ENCODE measurements around the gene RANBP1.

RANBP1 gene

GRCh38 chr22:20089226-20089976 lies 26.5 kb upstream of the RANBP1 start:
- Histone ChIP-seq H3K9ac (ENCODE audit: low read depth, low read length) (no peak overlapping the region), H3K27me3 (ENCODE audit: control insufficient read depth, insufficient read depth, low read length) (no peaks in the 10 kb centered on the region), H3K9me3 (ENCODE audit: control insufficient read depth, insufficient read depth, low read length) (no peaks in the 10 kb centered on the region), H3K4me3 (ENCODE audit: low read depth, low read length) (no peak overlapping the region), H3K36me3 (ENCODE audit: control insufficient read depth, insufficient read depth, low read length) (peaks cover 89% of the 10 kb centered on the region), H3K4me1 (ENCODE audit: control insufficient read depth, insufficient read depth, low read length) (no peaks in the 10 kb centered on the region), H3K27ac (ENCODE audit: low read depth, low read length) (no peak overlapping the region)

- Histone ChIP-seq H3K9me3 (ENCODE audit: control insufficient read depth, insufficient read depth, low read length) (no peaks in the 10 kb centered on the region), H3K4me1 (ENCODE audit: control insufficient read depth, insufficient read depth, low read length) (no peaks in the 10 kb centered on the region), H3K4me3 (ENCODE audit: low read depth, low read length) (no peak overlapping the region), H3K9ac (ENCODE audit: low read depth, low read length) (no peak overlapping the region), H3K36me3 (ENCODE audit: control insufficient read depth, insufficient read depth, low read length) (peaks cover 97% of the 10 kb centered on the region), H3K27me3 (ENCODE audit: control insufficient read depth, insufficient read depth, low read length) (no peaks in the 10 kb centered on the region), H3K27ac (ENCODE audit: low read depth, low read length) (no peak overlapping the region)
These were observed 25.8 kb upstream of the RANBP1 start for GRCh38 chr22:20089977-20090729.

DNA sequence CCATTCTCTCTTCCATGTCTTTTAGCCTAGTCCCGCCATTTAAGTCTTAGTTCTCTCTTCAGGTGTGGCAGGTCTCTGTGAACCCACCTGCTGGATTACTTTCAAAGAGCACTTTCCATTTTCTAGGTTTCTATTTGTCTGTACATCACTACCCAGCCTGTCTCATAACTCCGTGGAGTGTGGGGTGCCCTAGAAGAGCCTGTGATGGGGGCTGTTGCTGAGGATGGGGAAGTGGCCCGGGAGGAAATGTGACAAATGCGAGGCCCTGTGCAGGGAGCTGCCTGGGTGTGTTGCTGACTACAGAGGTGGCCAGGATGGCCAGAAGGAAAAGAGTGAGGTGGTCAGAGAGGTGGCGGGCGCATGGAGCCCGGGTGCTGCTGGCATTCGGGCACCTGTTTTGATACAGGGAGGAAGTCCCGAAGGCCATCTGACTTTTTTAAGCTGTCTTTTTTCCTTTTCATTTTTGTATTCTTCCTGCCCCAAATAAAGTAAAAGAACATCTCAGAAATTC lies 25.1 kb upstream of the RANBP1 start:
- Histone ChIP-seq H3K27ac (ENCODE audit: low read depth, low read length) (no peak overlapping the region), H3K36me3 (ENCODE audit: control insufficient read depth, insufficient read depth, low read length) (peaks cover 99% of the 10 kb centered on the region), H3K9me3 (ENCODE audit: control insufficient read depth, insufficient read depth, low read length) (no peaks in the 10 kb centered on the region), H3K27me3 (ENCODE audit: control insufficient read depth, insufficient read depth, low read length) (no peaks in the 10 kb centered on the region), H3K4me1 (ENCODE audit: control insufficient read depth, insufficient read depth, low read length) (no peaks in the 10 kb centered on the region), H3K9ac (ENCODE audit: low read depth, low read length) (no peak overlapping the region), H3K4me3 (ENCODE audit: low read depth, low read length) (no peak overlapping the region)

DNA sequence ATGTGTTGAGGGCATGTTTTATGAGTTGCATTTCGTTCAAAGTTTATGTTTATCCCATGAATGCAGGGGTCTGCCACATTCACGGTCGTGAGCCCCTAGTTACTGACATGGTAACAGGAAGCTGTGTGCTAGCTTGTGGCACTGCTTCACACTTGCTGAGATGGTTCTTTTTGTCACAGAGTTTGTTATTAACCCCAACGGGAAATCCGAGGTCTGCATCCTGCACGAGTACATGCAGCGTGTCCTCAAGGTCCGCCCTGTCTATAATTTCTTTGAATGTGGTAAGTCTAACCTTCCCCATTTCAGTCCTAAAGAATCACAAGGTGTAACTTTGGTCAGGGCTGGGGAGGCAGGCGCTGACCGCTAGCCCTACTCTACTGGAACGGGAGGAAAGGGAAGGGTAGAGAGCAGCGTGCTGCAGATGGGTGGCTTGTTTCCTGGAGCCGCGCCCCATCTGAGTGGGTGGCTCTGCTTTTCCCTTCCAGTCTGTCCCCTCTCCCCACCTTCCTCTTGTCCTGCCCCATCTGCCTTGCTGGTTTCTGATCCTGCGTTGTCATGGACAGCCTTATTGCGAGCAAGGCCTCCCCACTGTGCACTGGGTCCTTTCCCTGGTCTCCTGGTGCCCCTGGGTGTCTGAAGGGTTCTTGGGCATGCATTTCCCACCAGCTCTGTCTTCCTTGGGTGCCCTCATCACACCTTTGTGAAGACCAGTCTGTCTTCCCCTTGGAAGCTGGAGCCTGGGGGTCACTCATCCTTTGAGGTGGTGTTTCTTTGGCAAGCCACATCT lies 24.0 kb upstream of the RANBP1 start:
- H3K27ac ChIP-seq (ENCODE audit: low read depth, low read length): no peak overlapping the region
- H3K36me3 ChIP-seq (ENCODE audit: control insufficient read depth, insufficient read depth, low read length): peaks cover 99% of the 10 kb centered on the region
- H3K9me3 ChIP-seq (ENCODE audit: control insufficient read depth, insufficient read depth, low read length): no peaks in the 10 kb centered on the region
- no peak overlapping the region for H3K4me3 ChIP-seq (ENCODE audit: low read depth, low read length)
- H3K4me1 ChIP-seq (ENCODE audit: control insufficient read depth, insufficient read depth, low read length): no peaks in the 10 kb centered on the region
- H3K27me3 ChIP-seq (ENCODE audit: control insufficient read depth, insufficient read depth, low read length): no peaks in the 10 kb centered on the region
- H3K9ac ChIP-seq (ENCODE audit: low read depth, low read length): no peak overlapping the region

- Histone ChIP-seq H3K27me3 (ENCODE audit: control insufficient read depth, insufficient read depth, low read length) (no peaks in the 10 kb centered on the region), H3K36me3 (ENCODE audit: control insufficient read depth, insufficient read depth, low read length) (peaks cover 99% of the 10 kb centered on the region)
These were observed 23.4 kb upstream of the RANBP1 start for GRCh38 chr22:20092477-20092854.

GRCh38 chr22:20093418-20094196 lies 22.3 kb upstream of the RANBP1 start:
- no peak overlapping the region for H3K4me3 ChIP-seq (ENCODE audit: low read depth, low read length)
- H3K4me1 ChIP-seq (ENCODE audit: control insufficient read depth, insufficient read depth, low read length): no peaks in the 10 kb centered on the region
- no peak overlapping the region for H3K27ac ChIP-seq (ENCODE audit: low read depth, low read length)
- H3K27me3 ChIP-seq (ENCODE audit: control insufficient read depth, insufficient read depth, low read length): no peaks in the 10 kb centered on the region
- peaks cover 98% of the 10 kb centered on the region for H3K36me3 ChIP-seq (ENCODE audit: control insufficient read depth, insufficient read depth, low read length)
- no peaks in the 10 kb centered on the region for H3K9me3 ChIP-seq (ENCODE audit: control insufficient read depth, insufficient read depth, low read length)
- no peak overlapping the region for H3K9ac ChIP-seq (ENCODE audit: low read depth, low read length)

More at GRCh38 chr22:20092477-20092854, 23.4 kb upstream of the RANBP1 start:
- Histone ChIP-seq H3K9me3 (ENCODE audit: control insufficient read depth, insufficient read depth, low read length) (no peaks in the 10 kb centered on the region), H3K9ac (ENCODE audit: low read depth, low read length) (no peak overlapping the region), H3K4me1 (ENCODE audit: control insufficient read depth, insufficient read depth, low read length) (no peaks in the 10 kb centered on the region), H3K27ac (ENCODE audit: low read depth, low read length) (no peak overlapping the region), H3K4me3 (ENCODE audit: low read depth, low read length) (no peak overlapping the region)

GRCh38 chr22:20094197-20094807 lies 21.6 kb upstream of the RANBP1 start:
- H3K27ac ChIP-seq (ENCODE audit: low read depth, low read length): no peak overlapping the region

DNA sequence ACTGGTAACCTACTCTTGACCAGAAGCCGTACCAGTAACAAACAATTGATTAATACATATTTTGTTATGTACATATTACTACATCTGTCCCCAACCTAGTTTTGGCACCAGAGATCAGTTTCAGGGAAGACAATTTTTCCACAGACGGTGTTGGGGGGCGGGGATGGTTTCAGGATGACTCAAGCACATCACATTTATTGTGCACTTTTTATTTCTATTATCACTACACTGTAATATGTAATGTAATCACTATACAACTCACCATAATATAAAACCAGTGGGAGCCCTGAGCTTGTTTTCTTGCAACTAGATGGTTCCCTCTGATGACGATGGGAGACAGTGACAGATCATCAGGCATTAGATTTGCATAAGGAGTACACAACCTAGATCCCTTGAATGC lies 20.4 kb upstream of the RANBP1 start:
- H3K4me1 ChIP-seq (ENCODE audit: control insufficient read depth, insufficient read depth, low read length): peaks cover 3% of the 10 kb centered on the region; the same call in 1 of the 2 replicates
- H3K4me3 ChIP-seq (ENCODE audit: low read depth, low read length): no peak overlapping the region
- H3K36me3 ChIP-seq (ENCODE audit: control insufficient read depth, insufficient read depth, low read length): peaks cover 97% of the 10 kb centered on the region
- H3K9me3 ChIP-seq (ENCODE audit: control insufficient read depth, insufficient read depth, low read length): no peaks in the 10 kb centered on the region
- H3K9ac ChIP-seq (ENCODE audit: low read depth, low read length): no peak overlapping the region
- H3K27me3 ChIP-seq (ENCODE audit: control insufficient read depth, insufficient read depth, low read length): no peaks in the 10 kb centered on the region
- H3K27ac ChIP-seq (ENCODE audit: low read depth, low read length): no peak overlapping the region

More at GRCh38 chr22:20094197-20094807, 21.6 kb upstream of the RANBP1 start:
- H3K9me3 ChIP-seq (ENCODE audit: control insufficient read depth, insufficient read depth, low read length): no peaks in the 10 kb centered on the region
- H3K4me3 ChIP-seq (ENCODE audit: low read depth, low read length): no peak overlapping the region
- no peaks in the 10 kb centered on the region for H3K27me3 ChIP-seq (ENCODE audit: control insufficient read depth, insufficient read depth, low read length)
- no peak overlapping the region for H3K9ac ChIP-seq (ENCODE audit: low read depth, low read length)
- H3K4me1 ChIP-seq (ENCODE audit: control insufficient read depth, insufficient read depth, low read length): no peaks in the 10 kb centered on the region
- H3K36me3 ChIP-seq (ENCODE audit: control insufficient read depth, insufficient read depth, low read length): peaks cover 98% of the 10 kb centered on the region

DNA sequence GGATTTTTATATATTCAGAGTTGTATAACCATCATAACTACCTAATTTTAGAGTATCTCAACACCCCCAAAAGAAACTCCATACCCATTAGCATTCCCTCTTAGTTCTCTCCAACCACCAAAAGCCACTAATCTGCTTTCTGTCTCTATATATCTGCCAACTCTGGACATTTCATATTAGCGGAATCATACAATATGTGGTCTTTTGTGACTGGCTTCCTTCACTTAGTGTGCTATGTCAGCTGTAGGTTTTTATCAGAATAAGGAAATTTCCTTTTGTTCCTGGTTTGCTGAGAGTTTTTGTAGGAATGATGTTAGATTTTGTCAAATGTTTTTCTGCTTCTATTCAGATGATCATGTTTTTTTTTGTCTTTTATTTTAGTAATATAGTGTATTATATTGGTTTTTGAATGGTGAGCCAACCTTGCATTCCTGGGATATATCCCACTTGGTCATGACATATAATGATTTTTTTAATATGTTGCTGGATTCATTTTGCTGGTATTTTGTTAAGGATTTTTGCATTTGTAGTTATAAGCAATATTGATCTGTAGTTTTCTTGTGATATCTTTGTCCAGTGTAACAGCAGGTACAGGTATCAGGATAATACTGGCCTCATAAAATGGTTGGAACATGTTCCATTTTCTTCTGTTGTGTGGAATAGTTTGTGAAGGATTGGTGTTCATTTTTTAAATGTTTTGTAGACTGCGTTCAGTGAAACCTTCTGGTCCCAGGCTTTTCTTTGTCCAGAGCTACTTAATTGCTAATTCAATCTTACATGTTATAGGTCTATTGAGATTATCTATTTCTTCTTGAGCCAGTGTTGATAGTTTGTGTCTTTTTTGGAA lies 19.1 kb upstream of the RANBP1 start:
- H3K27ac ChIP-seq (ENCODE audit: low read depth, low read length): no peak overlapping the region
- H3K9ac ChIP-seq (ENCODE audit: low read depth, low read length): no peak overlapping the region
- peaks cover 6% of the 10 kb centered on the region; the same call in 1 of the 2 replicates for H3K4me1 ChIP-seq (ENCODE audit: control insufficient read depth, insufficient read depth, low read length)
- H3K27me3 ChIP-seq (ENCODE audit: control insufficient read depth, insufficient read depth, low read length): no peaks in the 10 kb centered on the region
- H3K36me3 ChIP-seq (ENCODE audit: control insufficient read depth, insufficient read depth, low read length): peaks cover 96% of the 10 kb centered on the region
- H3K4me3 ChIP-seq (ENCODE audit: low read depth, low read length): no peak overlapping the region
- no peaks in the 10 kb centered on the region for H3K9me3 ChIP-seq (ENCODE audit: control insufficient read depth, insufficient read depth, low read length)
